Peyer's patch (tissue), 4 donors: ENCODE data around the gene BMP6.

ENCODE experiments used
- CTCF ChIP-seq, 6 experiments: fragments of 450-650 bp in 4 of 6; fragments of 200-600 bp in 2 of 6; sonication (generic) in 1 of 6; IDR thresholded peaks; one replicate each; pipeline ENCODE4 v1.5.1; 2017 to 2019; ENCODE audit warnings: antibody characterized with exemption in 6 of 6, mild to moderate bottlenecking in 3 of 6, moderate library complexity in 1 of 6
- POLR2A ChIP-seq, 2 donors: fragments of 450-650 bp; IDR thresholded peaks; one replicate each; pipeline ENCODE4 v1.5.1; 2017; ENCODE audit warnings: antibody characterized with exemption in 2 of 2, mild to moderate bottlenecking in 2 of 2, moderate library complexity in 2 of 2

GRCh38 chr6:7891078-7891872 is 165.4 kb downstream of the BMP6 start:
- no peak for TF ChIP-seq CTCF (IDR thresholded peaks at IDR 0.05)
- no peak for TF ChIP-seq POLR2A (IDR thresholded peaks at IDR 0.05)
